GM12878 (cell line): ENCODE measurements around the gene PEX16. TPM values are rescaled to one million over a fixed set of nuclear protein-coding genes. Genes with fewer than 3 reads are reported as not detected.
A peak's percentile ranks its signal among the peaks of the same experiment; 100 is the strongest.

ENCODE experiments used
- ATAC-seq: fragments of 200-7000 bp; cut with Tn5 transposase; 3 replicates; pipeline ENCODE4 v1.9.1; 2020; ENCODE audit warnings: mild to moderate bottlenecking, moderate library complexity
- BruUV-seq: library from RNA; stranded (reverse); fragments of 400-500 nt; replicated peaks from 2 replicates; lab custom pipeline; 2021; lab: Mats Ljungman, UMichigan
- CTCF ChIA-PET: fragments of 300-600 bp; sonication (Branson Sonifier 250); formaldehyde crosslinking; extraction: SDS; loops from one replicate; lab custom pipeline; 2021; ENCODE audit warnings: inconsistent platforms; lab: Yijun Ruan, JAX
- POLR2A ChIA-PET: fragments of 350-600 bp; formaldehyde crosslinking; extraction: SDS; loops from one replicate; lab custom pipeline; 2021; ENCODE audit warnings: inconsistent platforms; lab: Charles Lee
- RAD21 ChIA-PET: fragments of 300-600 bp; sonication (Branson Sonifier 250); formaldehyde crosslinking; loops from one replicate; lab custom pipeline; 2023; ENCODE audit warnings: antibody characterized with exemption; ENCODE audit not compliant: unreplicated experiment; lab: Charles Lee
- SMC1A ChIA-PET: fragments of 300-600 bp; sonication (Branson Sonifier 250); formaldehyde crosslinking; loops from one replicate; lab custom pipeline; 2023; ENCODE audit not compliant: unreplicated experiment, uncharacterized antibody; lab: Charles Lee
- DNase-seq: peaks from one replicate; pipeline ENCODE4 v3.0.0-alpha.2; 2011; ENCODE audit warnings: low read depth, low spot score
- FAIRE-seq: peaks from 3 replicates; lab custom pipeline; 2011; peaks lifted over from hg19 to GRCh38; lab: Jason Lieb, UNC
- H2AFZ ChIP-seq: 2 replicates; pipeline ENCODE4 v1.6.0; 2011; ENCODE audit warnings: low read depth, low read length, control low read depth; ENCODE audit not compliant: control insufficient read depth
- H3K27ac ChIP-seq: 2 replicates; pipeline ENCODE4 v1.5.1; 2011; ENCODE audit warnings: control low read depth; ENCODE audit not compliant: control insufficient read depth, insufficient read depth
- H3K27me3 ChIP-seq, 2 experiments: replicated peaks in 1 of 2; 2 replicates each; pipeline versions ENCODE4 v1.6.0 to v1.6.1; 2011; ENCODE audit warnings: low read length in 1 of 2; ENCODE audit not compliant: control insufficient read depth in 2 of 2, insufficient read depth in 2 of 2
- H3K36me3 ChIP-seq, 2 experiments: 2 replicates each; pipeline ENCODE4 v1.5.1; 2011; ENCODE audit warnings: low read length in 1 of 2; ENCODE audit not compliant: control insufficient read depth in 2 of 2, insufficient read depth in 2 of 2
- H3K4me1 ChIP-seq: 2 replicates; pipeline ENCODE4 v1.6.1; 2011; ENCODE audit warnings: mild to moderate bottlenecking, low read length, moderate library complexity, mixed read lengths; ENCODE audit not compliant: control insufficient read depth, insufficient read depth
- H3K4me2 ChIP-seq: 2 replicates; pipeline ENCODE4 v1.6.0; 2011; ENCODE audit warnings: control low read depth; ENCODE audit not compliant: control insufficient read depth, insufficient read depth
- H3K4me3 ChIP-seq: fragments of 200-600 bp; sonication (generic); 2 replicates; pipeline ENCODE4 v1.5.1; 2016
- H3K79me2 ChIP-seq: 2 replicates; pipeline ENCODE4 v1.6.0; 2011; ENCODE audit warnings: low read length; ENCODE audit not compliant: control insufficient read depth, insufficient read depth
- H3K9ac ChIP-seq: 2 replicates; pipeline ENCODE4 v1.8.0; 2011; ENCODE audit warnings: low read length, control low read depth, mixed read lengths; ENCODE audit not compliant: control insufficient read depth, insufficient read depth
- H3K9me3 ChIP-seq: replicated peaks from 3 replicates; pipeline ENCODE4 v1.5.1; 2011; ENCODE audit warnings: mild to moderate bottlenecking, low read length; ENCODE audit not compliant: control insufficient read depth, insufficient read depth
- H4K20me1 ChIP-seq: 2 replicates; pipeline ENCODE4 v1.6.0; 2011; ENCODE audit not compliant: control insufficient read depth, insufficient read depth
- E2F4 ChIP-seq: IDR thresholded peaks from 2 replicates; pipeline ENCODE4 v1.6.1; 2012; ENCODE audit warnings: low read depth, low read length, improper control_type of control experiment
- EGR1 ChIP-seq, 2 experiments: IDR thresholded peaks; 1 replicate in 1 of 2; 2 replicates in 1 of 2; pipeline ENCODE4 v1.6.1; 2011 to 2012; ENCODE audit warnings: low read depth in 2 of 2, low read length in 2 of 2, borderline replicate concordance in 1 of 2, mild to moderate bottlenecking in 1 of 2, moderate library complexity in 1 of 2
- IRF4 ChIP-seq: IDR thresholded peaks from 2 replicates; pipeline ENCODE4 v1.6.1; 2011; ENCODE audit warnings: low read depth, low read length
- JUND ChIP-seq: IDR thresholded peaks from 2 replicates; pipeline ENCODE4 v1.6.1; 2012; ENCODE audit warnings: low read depth, mild to moderate bottlenecking, low read length, improper control_type of control experiment, moderate library complexity
- NR2C1 ChIP-seq: fragments of 450-650 bp; IDR thresholded peaks from 2 replicates; pipeline ENCODE4 v1.6.1; 2017; ENCODE audit warnings: antibody characterized with exemption, mild to moderate bottlenecking, moderate library complexity
- NR2F1 ChIP-seq: fragments of 450-650 bp; conservative IDR thresholded peaks from 2 replicates; pipeline ENCODE4 v1.6.1; 2017; ENCODE audit warnings: mild to moderate bottlenecking
- PML ChIP-seq: IDR thresholded peaks from 2 replicates; pipeline ENCODE4 v1.6.1; 2012; ENCODE audit warnings: low read length, inconsistent platforms
- POLR2A ChIP-seq: IDR thresholded peaks from 2 replicates; pipeline ENCODE4 v1.6.1; 2011; ENCODE audit warnings: low read depth, mild to moderate bottlenecking, low read length
- PRDM15 ChIP-seq: fragments of 450-650 bp; formaldehyde crosslinking; IDR thresholded peaks from 2 replicates; pipeline ENCODE4 v1.4.0; 2020; ENCODE audit warnings: mild to moderate bottlenecking, moderate library complexity
- SMC3 ChIP-seq: IDR thresholded peaks from 2 replicates; pipeline ENCODE4 v1.6.1; 2011; ENCODE audit warnings: low read length, improper control_type of control experiment, borderline replicate concordance
- WGBS: methylation state at CpG from one replicate; pipeline ENCODE4 v1.1.6; 2016; ENCODE audit warnings: low lambda C conversion rate; ENCODE audit not compliant: insufficient replicate concordance, insufficient coverage; ENCODE audit errors: missing lambda C conversion rate; 5-methylcytosine and 5-hydroxymethylcytosine counted together
- in situ Hi-C: fragments of 300-500 bp; cut with MboI; formaldehyde crosslinking; loops from 9 replicates; pipeline ENCODE4 v1.14.3; 2018; ENCODE audit warnings: mixed read lengths
- intact Hi-C: fragments of 100-400 bp; cut with micrococcal nuclease; formaldehyde crosslinking; loops from one replicate; pipeline ENCODE4 v1.14.2; 2022; ENCODE audit not compliant: unreplicated experiment
- polyA plus RNA-seq, 11 experiments: library from polyadenylated mRNA; depleted of rRNA in 4 of 11; unstranded in 6 of 11; stranded (reverse) in 5 of 11; fragments of >200 nt; fragmentation: Nextera tagmentation in 4 of 11; fragmentation: Illumina TruSeq in 1 of 11; extraction: Ambion mirVana in 4 of 11; extraction: Trizol in 1 of 11; gene quantifications; 1 replicate in 1 of 11; 2 replicates in 10 of 11; pipeline versions ENCODE4 v1.2.1 to v1.2.3, GENCODE V29; 2011 to 2016; ENCODE audit warnings: inconsistent platforms in 2 of 11, missing spikeins in 2 of 11, low read depth in 1 of 11
- total RNA-seq, 4 experiments: library from RNA; depleted of rRNA in 3 of 4; stranded (reverse); fragments of >200 nt in 3 of 4; fragmentation: Illumina TruSeq in 1 of 4; extraction: Trizol in 1 of 4; gene quantifications; 2 replicates each; pipeline versions ENCODE4 v1.2.1 to v1.2.3, GENCODE V29; 2013 to 2021
- TF ChIP-seq, protein P1 (sequence below): IDR thresholded peaks from 2 replicates; pipeline ENCODE4 v1.6.1; 2012; ENCODE audit warnings: low read depth, low read length, improper control_type of control experiment
- TF ChIP-seq, protein P2 (sequence below): IDR thresholded peaks from 2 replicates; pipeline ENCODE4 v1.6.1; 2012; ENCODE audit warnings: low read length, inconsistent platforms
- TF ChIP-seq, protein P3 (sequence below): IDR thresholded peaks from 2 replicates; pipeline ENCODE4 v1.6.1; 2011; ENCODE audit warnings: low read depth, mild to moderate bottlenecking, low read length, moderate library complexity, borderline replicate concordance; ENCODE audit errors: extremely low read depth

The PEX16 gene
- total and polyA plus RNA-seq, 10 of the 15 experiments (the other 5 are each of a cell fraction or from before 2014, with no cell fraction given): 1.4 to 53.5 (median 27.6) TPM

DNA sequence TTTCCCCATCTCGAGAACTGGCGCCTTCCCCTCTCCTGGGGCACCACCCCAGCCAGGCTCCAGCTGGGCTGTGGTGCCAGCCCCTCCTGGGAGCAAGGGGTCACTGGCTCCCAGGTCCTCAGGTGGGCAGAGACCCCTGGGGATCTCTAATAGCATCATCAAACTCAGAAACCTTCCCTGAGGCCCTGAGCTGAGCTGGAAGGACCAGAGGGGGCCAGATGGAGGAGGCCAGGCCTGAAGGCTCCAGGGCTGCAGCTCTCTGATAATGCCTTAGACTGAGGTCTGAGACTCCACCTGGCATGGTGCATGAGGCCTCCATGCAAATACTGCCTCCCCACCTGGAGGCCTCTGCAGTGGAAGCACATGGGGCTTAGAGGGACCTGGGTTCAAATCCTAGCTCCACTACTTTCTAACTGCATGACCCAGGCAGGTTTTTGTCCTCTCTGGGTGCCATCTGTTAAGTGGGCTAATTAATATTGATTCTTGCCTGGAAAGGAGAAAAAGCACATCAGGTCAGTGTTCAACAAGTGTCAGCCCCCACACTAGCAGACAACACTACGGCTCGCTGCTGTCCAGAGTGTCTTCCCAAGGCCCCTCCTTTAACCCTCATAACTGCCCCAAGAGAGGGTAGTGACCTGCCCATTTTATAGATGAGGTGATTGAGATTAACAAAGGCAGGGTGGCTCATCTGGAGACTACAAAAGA is 30.7 kb downstream of the PEX16 start (continued):
- no peak for TF ChIP-seq PRDM15 (CRISPR knock-in tag)
- TF ChIP-seq, all 136 proteins: peak for 0

GRCh38 chr11:45885921-45886721 is 31.6 kb downstream of the PEX16 start:
- BruUV-seq: no TSS peak
- ChIA-PET RAD21 (no interaction called here), CTCF (no interaction called here), POLR2A (no interaction called here), SMC1A (interaction anchor here (0.9 kb wide), 1 partner anchor 44 kb away, joined by 3 read pairs; no protein-coding TSS in a partner anchor)
- Histone ChIP-seq H2AFZ (no peak overlapping the region), H3K4me1 (no peaks in the 10 kb centered on the region), H4K20me1 (peaks cover 3% of the 10 kb centered on the region; the same call in 1 of the 2 replicates), H3K27ac (no peak overlapping the region), H3K9ac (no peak overlapping the region), H3K27me3 (no peaks in the 10 kb centered on the region), H3K9me3 (no peaks in the 10 kb centered on the region), H3K4me2 (peak overlapping the region; percentile 68; the same call in 1 of the 2 replicates), H3K36me3 (no peaks in the 10 kb centered on the region), H3K4me3 (peak overlapping the region; percentile 41; the same call in 1 of the 2 replicates), H3K79me2 (no peaks in the 10 kb centered on the region)
- in situ Hi-C loops: no loop called here
- FAIRE-seq (no peak), ATAC-seq (no peak), DNase-seq (no peak)
- intact Hi-C loops: no loop called here
- WGBS: 39% methylated on average over 43 of the region's 43 CpGs
- TF ChIP-seq IRF4: no peak
- TF ChIP-seq PML: no peak
- TF ChIP-seq, protein P1, sequence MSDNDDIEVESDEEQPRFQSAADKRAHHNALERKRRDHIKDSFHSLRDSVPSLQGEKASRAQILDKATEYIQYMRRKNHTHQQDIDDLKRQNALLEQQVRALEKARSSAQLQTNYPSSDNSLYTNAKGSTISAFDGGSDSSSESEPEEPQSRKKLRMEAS: no peak
- TF ChIP-seq, protein P2, sequence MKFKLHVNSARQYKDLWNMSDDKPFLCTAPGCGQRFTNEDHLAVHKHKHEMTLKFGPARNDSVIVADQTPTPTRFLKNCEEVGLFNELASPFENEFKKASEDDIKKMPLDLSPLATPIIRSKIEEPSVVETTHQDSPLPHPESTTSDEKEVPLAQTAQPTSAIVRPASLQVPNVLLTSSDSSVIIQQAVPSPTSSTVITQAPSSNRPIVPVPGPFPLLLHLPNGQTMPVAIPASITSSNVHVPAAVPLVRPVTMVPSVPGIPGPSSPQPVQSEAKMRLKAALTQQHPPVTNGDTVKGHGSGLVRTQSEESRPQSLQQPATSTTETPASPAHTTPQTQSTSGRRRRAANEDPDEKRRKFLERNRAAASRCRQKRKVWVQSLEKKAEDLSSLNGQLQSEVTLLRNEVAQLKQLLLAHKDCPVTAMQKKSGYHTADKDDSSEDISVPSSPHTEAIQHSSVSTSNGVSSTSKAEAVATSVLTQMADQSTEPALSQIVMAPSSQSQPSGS: no peak
- TF ChIP-seq EGR1 (IDR thresholded peaks at IDR 0.05; ENCODE audit: borderline replicate concordance in 1 of 2, low read depth in 2 of 2, low read length in 2 of 2): no peak
- TF ChIP-seq SMC3: no peak
- TF ChIP-seq, protein P3, sequence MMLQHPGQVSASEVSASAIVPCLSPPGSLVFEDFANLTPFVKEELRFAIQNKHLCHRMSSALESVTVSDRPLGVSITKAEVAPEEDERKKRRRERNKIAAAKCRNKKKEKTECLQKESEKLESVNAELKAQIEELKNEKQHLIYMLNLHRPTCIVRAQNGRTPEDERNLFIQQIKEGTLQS: no peak
- TF ChIP-seq JUND: no peak
- TF ChIP-seq NR2F1: no peak
- no peak for TF ChIP-seq E2F4
- no peak for TF ChIP-seq POLR2A
- TF ChIP-seq NR2C1: no peak
